Stimulated activated CD8-positive, alpha-beta memory T cell treated with anti-CD3 and anti-CD28 coated beads, Interleukin-15, amount 100 ng/mL, for 48 hours (primary cell): ENCODE data around the gene LMOD1.
"Not testable (repeated sequence)": the region's sequence is repeated elsewhere in the genome, so short reads cannot be mapped to it uniquely, and the experiment has no call there.

Source experiments
- DNase-seq, 2 donors: peaks; one replicate each; pipeline ENCODE4 v3.0.0-alpha.2; 2020; ENCODE audit warnings: low read depth in 2 of 2

LMOD1 gene

DNA sequence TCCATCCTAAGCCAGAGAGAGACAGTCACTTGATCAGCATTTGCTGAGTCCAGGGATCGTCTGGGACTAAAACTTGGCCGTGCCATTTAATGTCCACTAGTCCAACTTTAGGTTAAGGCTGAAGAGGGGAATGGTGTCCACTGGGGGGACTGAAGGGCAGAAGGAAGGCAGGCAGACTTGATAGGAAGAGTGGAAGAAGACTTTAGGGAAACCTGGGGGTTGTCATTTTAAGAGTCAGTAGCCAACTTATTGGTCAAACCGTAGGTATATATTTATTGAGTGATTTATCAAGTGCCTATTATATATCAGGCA is 1.3 kb upstream of the LMOD1 start:
- no peak for DNase-seq

DNA sequence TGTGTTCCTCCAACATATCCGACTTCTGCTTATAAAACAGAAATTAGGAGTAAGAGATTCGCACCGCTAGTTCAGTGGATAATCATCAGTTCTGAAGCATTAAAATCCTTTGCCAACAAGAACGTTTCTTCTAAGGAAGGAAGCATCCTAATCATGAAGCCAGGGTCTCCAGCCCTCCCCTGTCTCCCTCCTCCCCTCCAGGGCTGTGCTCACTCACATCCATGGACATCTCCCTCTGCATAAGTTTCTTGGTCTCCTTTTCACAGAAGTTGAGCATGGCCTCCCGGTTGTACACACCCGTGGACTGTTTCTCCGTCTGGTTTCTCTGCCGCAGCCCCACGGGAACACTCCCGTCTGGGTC is 505 bp downstream of the LMOD1 start:
- DNase-seq = no peak

DNA sequence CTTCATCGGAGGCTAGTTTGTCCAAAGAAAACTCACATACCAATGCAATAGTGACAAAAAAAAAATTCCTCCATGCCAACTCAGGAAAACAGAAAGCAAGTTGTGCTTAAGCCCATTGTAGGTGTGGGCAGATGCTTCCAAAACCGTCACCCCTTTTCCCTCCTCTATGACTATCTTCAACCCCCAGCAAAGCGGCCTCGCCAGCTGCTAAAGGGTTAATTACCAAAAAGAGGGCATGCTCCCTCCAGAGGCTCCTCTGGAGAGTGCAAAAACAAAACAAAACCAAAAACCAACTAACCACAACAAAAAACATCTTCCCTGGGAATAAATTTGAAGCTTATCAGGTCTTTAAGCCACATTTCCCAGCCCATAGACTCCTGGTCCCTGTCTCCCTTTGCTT is 1.2 kb downstream of the LMOD1 start:
- no peak for DNase-seq

DNA sequence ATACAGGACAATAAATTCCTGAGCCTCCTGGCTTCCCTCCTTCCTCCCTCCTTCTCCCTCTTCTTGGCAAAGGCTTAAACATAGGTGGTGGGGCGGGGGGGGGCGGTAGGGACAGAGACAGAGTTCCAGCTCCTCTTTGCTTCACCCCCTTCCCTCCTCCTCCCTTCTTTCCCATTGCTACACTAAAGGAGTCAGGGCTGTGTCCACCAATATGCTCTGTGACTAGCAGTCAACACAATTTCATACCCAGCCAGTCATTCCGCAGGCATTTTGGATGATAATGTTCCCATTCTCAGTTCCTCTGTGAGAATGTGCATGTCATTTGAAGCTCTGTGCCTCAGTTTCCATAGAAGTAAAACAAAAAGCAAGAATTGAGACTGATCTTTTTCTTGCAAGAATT is 1.7 kb downstream of the LMOD1 start:
- DNase-seq = no peak

DNA sequence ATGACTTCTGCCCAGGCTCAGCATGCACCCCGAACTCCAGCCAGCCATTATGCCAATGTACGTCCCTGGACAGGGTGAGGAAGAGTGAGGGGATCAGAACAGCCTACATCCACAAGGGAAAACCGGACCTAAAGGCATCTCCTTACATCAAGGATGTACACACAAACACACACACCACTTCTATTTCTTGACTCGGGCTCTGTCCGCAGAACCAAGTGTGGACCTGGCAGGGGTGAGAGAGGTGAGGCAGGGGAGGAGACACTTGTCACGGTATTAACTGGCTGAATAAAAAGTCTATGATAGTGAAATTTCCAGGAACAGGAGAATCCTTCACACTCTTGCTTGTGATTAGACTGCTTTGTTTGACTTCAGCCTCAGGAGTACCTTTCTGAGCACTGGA is 2.3 kb downstream of the LMOD1 start:
- DNase-seq = no peak

DNA sequence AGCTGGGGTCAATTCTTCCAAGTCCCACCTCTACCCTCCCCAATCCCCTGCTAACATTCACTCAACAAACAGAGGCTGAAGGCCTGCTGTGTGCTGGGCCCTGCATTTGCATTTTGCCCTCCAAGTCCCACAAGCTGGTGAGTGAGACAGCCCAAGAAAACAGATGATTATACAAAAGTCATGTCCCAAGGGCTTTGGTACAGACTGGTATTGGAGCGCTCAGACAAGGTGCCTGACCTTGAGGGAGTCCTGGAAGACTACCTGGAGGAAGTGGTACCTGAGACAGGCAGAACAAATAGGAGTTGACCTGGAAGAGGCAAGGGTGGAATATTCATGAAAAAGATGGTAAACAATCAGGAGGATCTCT is 4.2 kb downstream of the LMOD1 start:
- no peak for DNase-seq

DNA sequence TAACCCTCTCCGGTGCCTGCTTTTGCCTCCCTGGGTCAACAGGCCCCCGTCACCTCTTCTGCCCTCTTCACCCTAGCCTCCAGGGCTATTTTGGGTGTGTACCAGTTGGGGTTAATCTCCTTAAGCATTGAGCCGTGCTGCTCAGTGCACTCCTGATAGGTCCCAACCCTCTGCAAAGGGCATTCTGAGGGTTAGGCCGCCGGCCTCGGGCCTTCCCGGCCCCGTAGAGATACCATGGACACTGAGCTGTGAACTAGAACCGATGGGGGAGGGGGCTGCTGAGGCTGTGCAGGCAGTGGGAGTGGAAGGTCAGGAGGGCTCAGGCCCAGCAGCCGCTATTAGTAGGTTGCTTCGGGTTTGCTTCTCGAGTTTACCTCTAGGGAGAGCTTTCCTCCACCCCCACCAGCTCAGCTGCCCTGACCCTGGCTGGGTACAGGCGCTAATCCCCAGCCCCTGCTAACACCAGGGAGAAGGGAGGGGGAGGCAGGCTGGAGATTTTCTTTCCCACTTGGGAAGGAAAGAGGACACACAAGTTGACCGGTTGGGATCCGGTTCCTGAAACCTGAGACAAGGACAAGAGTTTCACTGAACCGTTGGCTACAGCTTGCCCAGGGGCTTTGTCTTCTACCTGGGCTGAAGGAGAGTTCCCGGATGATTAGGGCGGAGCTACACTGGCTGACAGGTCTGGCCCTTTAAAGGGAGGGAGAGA is 4.8 kb downstream of the LMOD1 start:
- DNase-seq = no peak

DNA sequence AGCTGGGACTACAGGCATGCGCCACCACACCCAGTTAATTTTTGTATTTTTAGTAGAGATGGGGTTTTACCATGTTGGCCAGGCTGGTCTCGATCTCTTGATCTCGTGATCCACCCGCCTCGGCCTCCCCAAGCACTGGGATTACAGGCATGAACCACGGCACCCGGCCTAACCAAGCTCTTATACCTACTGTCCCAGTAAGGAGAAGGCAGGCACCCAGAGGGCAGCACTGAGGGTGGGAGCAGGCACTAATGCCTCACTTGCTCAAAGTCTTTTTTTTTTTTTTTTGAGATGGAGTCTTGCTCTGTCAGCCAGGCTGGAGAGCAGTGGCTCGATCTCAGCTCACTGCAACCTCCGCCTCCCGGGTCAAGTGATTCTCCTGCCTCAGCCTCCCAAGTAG is 6.0 kb downstream of the LMOD1 start:
- DNase-seq = not testable (repeated sequence)

DNA sequence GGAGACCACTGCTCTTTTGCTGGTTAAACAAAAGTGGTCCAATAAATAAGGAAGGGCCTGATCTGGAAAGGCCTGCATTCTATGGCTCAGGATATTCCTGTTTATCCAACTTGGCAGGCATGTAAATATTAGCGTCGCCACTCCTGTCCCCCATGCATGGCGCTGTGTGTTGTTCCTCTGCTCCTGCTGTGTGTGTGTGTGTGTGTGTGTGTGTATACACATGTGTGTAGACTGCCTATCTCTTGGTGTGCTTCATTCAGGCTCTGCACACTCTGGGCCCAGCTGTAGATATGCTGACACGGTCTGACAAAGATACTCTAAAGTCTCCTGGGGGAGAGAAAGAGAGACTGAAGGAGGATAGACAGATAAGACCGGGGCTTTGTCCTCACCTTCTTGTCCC is 6.8 kb downstream of the LMOD1 start:
- DNase-seq = no peak

DNA sequence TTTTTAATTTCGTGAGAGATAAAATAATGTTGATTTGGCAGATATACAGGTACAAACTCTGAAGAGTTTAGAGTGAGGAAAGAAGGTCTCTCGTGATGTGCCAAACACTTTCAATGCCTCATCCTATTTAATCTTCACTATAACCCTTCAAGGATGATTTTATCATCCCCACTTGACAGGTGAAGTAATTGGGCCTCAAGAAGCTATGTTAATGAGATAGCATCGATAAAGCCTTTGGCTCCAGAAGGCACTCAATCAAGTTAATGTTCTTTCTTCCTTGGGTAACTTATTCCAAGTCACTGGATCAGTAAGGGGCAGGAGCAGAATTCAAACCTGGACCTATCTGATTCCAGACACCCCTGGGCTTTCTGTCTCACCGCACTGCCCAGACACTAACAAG is 7.2 kb downstream of the LMOD1 start:
- DNase-seq = no peak

DNA sequence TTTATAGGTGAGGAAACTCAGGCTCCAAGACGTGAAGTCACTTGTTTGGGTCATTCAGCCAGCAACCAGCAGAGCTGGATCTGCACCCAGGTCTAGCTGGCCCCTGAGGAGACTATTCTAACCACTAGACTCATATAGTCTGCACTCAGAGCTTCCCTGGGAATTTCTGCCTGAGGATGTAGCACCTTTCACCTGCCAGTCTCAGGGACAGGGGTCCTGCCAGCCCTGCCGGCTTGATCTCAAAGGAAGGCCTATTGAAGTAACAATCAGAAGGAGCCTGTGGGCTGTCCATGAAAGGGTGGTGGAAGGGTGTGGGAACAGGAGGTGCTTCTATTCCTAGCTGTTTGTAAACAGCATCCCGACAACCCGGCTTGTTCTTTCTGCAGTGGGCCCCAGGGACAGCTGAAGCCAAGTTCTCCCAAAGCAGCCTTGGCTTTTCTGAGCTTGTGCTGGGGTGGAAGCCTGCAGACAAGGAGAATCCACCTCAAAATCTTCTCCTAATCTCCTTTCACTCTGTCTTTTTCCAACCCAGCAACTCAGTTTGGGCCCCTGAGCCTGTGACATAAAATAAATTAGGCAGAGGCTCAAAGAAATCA is 7.8 kb downstream of the LMOD1 start:
- no peak for DNase-seq

DNA sequence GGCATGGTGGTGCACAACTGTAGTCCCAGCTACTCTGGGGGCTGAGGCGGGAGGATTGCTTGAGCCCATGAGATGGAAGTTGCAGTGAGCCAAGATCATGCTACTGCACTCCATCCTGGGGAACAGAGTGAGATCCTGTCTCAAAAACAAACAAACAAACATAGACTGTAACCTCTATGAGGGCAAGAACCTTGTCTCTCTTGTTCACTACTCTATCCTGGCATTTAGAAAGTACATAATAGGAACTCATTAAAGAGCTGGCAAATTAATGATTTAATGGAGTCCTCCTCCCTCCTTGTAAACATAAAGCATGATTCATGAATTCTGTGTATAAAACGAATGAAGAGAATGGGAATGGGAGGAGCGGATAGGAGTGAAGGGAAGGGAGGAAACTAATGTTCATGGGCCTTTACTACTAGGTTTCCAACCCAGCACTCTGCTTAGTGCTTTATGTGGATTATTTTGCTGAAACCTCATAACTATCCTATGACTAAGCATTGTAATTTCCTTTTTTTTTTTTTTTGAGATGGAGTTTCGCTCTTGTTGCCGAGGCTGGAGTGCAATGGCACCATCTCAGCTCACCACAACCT is 8.6 kb downstream of the LMOD1 start:
- no peak for DNase-seq

DNA sequence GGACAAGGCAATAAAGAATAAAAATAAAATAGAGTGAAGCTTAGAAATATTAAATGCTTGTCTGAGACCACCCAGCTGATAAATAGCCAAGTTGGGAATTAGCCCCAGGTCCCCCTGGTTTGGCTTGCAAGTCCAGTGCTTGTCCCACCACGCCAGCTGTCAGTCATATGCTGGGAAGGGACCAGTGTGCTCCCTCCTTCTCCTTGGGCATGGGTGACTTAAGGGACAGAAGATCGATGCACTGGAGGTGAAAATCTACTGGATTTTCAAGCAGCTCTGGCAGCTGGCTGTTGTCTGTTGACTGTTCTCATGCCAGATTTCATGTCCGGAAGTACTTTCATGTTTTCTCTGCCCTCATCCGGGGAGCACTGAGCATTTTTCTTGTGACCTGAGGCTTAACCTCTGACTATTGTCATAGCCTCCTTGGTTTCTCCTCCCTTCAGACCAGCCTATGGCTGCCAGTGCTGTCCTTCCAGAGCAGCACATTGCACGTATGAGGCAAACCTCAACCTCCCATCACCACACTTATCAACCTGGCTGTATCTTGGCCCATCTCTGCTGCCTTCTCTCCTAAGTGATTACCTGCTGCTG is 12.4 kb downstream of the LMOD1 start:
- DNase-seq = no peak

DNA sequence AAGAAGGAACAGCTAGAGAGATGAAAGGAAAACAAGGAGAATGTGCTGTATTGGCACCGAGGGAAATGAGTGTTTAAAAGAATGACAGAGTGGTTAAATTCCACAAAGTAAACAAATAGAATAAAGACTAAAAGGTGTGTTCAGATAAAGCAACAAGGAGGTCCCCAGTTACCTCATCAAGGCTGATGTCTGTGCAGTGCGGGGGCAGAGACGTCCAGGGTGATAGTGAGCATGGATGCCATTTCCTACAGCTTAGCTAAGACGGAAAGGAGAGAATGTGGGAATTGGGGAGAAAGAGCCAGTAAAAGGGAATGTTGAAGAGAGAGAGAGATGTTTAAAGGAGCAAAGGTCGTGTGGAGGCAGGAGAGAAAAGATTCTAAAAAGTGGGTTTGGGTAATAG is 15.5 kb downstream of the LMOD1 start:
- no peak for DNase-seq

DNA sequence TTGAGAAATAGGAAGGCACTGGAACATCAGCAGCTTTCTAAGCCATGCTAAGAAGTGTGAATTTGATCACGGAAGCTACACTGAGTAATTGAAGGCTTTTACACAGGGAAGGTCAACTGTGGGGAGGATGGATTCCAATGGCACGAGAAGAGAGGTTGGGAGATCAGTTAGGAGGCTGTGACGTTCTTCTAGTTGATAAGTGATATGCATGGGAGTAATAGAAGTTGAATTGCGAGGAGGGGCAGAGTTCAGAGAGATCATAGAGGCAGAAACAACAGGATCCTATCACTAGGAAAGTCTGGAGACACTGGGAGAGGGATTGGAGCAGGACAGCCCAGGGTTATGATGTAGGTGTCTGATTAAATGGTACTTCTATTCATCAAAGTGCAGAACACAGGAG is 16.2 kb downstream of the LMOD1 start:
- no peak for DNase-seq

DNA sequence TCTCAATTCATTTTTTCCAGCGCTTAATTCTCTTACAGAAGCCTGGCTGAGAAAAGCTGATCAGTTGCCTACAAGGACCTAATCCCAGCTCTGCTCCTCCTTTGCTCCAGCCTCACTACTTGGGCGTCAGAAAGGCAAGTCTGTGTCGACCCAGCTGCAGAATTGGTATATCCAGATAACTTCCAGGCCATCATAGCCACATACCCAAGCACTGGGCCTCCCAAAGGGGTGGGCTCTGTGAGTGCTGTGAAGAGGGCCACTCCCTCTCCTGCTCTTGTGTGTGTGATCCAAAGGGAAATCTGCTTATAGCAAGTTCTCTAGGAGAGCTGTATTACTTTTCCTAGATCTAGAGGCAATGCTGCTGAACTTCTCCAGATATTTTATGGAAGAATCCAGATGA is 18.1 kb downstream of the LMOD1 start:
- DNase-seq = no peak

DNA sequence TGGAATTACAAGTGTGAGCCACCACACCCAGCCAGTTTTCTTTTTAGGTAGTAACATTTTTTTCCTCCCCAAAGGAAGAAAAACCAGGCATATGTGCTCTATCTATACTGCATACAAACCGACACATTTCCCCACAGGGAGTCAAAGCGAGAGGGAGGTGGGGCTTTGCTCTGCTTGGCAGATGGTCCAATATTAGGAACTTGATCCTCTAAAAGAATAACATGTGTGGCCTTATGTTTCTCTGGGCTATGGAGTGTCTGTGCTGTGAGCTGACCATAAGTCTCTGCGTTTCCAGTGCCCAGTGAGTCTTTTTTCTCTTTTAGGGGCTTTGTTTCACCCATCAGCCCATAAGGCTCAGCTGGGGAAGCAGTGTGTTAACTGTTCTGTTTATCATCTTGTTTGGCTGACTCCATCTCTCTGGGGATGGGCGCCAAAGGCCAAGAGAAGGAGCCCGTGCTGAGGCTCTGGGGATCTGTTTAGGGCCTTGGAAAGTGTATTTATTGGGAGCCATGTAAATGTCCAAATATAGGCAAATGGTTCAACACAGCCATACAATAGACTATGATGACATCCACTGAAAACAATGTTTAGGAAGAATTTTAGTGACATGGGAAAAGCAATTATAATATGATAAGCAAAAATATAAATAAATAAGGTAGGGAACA is 20.2 kb downstream of the LMOD1 start:
- DNase-seq = no peak

DNA sequence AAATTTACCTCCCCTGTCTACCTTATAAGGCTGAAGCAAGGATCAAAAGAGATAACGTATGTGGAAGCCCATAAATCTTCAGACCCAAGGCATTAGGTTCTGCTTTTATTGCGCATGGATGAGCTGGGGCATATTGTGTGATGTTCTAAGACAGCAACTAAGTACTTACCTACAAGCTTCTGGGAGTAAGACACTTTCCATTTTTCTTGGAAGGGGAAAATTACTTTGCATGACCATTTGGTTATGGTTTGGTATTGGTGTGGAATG is 21.1 kb downstream of the LMOD1 start:
- DNase-seq = no peak

DNA sequence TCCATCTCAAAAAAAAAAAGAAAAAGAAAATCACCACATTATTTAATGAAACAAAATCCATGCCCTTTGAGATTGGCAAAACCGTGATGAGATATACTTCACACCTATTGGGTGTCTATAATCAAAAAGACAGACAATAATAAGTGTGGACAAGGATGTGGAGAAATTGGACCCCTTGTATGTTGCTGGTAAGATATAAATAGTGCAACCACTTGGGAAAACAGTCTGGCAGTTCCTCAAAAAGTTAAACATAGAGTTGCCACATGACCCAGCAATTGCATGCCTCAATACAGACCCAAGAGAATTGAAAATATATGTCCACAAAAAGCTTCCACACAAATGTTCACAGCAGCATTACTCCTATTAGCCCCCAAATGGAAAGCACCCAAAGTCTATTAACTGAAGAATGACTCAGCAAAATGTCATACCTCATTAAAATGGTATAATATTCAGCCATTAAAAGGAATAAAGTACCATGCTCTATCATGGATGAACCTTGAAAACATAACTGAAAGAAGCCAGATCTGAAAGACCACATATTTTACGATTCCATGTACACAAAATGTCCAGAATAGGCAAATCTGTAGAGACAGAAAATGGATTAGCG is 24.3 kb downstream of the LMOD1 start:
- DNase-seq = no peak

DNA sequence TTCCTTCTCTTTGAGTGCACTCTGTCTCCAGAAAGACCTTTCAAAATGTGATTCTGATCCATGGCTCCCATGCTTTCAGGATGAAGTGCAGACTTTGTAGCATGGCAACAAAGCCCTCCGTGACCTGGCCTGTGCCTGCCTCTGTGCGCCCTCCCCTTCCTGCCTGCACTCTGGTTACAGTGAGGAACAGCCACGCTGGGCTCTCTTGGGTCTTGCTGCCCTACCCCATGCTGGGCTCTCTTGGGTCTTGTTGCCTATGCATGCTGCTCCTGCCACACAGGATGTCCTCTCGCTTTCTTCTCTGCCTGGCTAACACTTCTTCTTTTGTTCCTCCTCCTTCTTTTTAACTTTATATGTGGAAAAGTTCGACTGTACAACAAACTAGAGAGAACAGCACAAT is 28.0 kb downstream of the LMOD1 start:
- DNase-seq = no peak

DNA sequence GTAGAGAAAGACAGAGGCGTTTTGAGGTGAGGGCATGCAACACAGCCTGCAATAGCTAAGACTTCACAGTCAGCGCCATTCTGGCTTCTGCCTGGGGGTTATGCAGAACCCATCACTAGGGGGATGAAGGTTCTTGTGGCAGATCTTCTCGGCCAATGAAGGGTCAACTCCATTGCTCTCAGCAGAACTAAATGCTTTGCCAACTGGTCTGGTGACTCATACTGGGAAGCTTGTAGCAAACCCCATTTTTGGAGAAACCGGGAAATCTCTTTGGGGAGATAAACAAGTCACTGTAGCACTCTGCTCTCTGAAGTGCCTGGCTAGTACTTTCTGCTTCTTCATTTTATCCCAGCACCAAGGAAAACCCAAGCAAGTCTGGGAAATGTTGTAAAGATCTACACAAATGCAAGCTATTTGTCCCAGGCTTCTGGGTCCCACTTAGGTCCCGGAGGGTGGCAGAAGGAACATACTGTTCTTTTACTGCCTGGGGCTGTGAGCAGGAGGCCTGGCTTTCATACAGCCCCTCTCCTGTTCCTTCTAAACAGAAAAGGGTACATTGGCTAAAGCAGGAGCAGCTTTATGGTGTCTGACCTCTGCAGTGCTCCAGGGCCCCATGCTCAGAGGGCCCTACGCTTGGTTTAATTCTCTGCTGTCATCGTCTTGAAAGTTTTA is 28.9 kb downstream of the LMOD1 start:
- DNase-seq = no peak

DNA sequence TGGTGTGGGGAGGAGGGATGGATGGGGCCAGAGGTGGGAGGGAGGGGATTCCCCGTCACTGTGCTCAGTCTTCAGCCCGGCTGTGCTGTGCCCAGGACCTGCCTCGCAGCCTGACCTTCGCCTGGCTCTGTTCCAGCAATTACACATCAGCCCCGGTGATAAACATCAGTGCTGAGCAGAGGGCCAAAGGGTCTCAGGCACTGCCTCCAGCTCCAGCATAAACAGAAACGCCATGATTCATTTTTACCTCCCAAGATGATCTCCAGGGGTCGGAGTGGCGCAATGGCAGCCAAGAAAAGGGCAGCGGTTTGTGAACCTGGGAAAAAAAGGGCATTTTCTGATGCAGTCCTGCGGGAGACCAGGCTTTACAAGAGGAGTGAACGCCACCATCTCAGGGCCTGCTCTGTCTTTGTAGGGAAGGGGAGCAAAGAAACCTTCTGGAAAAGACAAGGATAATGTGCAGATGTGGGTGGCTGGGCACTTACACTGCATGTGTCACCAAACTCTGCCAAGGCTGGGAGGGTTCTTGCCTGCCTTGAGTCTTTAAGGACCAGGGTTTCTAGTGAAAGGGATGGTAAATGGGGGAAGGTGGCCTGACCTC is 29.6 kb downstream of the LMOD1 start:
- DNase-seq = no peak
